Smooth muscle cell (in vitro differentiated cells): ENCODE results near the gene PSORS1C2. TPM values are rescaled to one million over a fixed set of nuclear protein-coding genes. Genes with fewer than 3 reads are reported as not detected.

Experiments
- DNase-seq: peaks from one replicate; lab custom pipeline; 2025; ENCODE audit not compliant: unreplicated experiment; lab: John Stamatoyannopoulos, UW
- H2AFZ ChIP-seq: fragments of 200-600 bp; sonication (generic); 2 replicates; pipeline ENCODE4 v1.6.0; 2016; ENCODE audit warnings: antibody characterized with exemption, low read depth, mild to moderate bottlenecking
- H3F3A ChIP-seq: fragments of 200-600 bp; sonication (generic); 2 replicates; pipeline ENCODE4 v1.6.0; 2017; ENCODE audit warnings: antibody characterized with exemption, low read depth
- H3K27ac ChIP-seq: fragments of 200-600 bp; sonication (generic); 2 replicates; pipeline ENCODE4 v1.5.1; 2016; ENCODE audit warnings: low read depth, mild to moderate bottlenecking
- H3K27me3 ChIP-seq: fragments of 200-600 bp; sonication (generic); 2 replicates; pipeline ENCODE4 v1.6.1; 2016; ENCODE audit warnings: low read depth, mild to moderate bottlenecking
- H3K36me3 ChIP-seq: fragments of 200-600 bp; sonication (generic); 2 replicates; pipeline ENCODE4 v1.5.1; 2016; ENCODE audit warnings: low read depth
- H3K4me1 ChIP-seq: fragments of 200-600 bp; sonication (generic); 2 replicates; pipeline ENCODE4 v1.5.1; 2016; ENCODE audit warnings: low read depth
- H3K4me2 ChIP-seq: fragments of 200-600 bp; sonication (generic); 2 replicates; pipeline ENCODE4 v1.6.0; 2016; ENCODE audit warnings: mild to moderate bottlenecking
- H3K4me3 ChIP-seq: fragments of 200-600 bp; sonication (generic); 2 replicates; pipeline ENCODE4 v1.5.1; 2016; ENCODE audit warnings: mild to moderate bottlenecking
- H3K79me2 ChIP-seq: fragments of 200-600 bp; sonication (generic); 2 replicates; pipeline ENCODE4 v1.6.0; 2016; ENCODE audit warnings: low read depth, mild to moderate bottlenecking
- H3K9ac ChIP-seq: fragments of 200-600 bp; sonication (generic); 2 replicates; pipeline ENCODE4 v1.6.0; 2016; ENCODE audit warnings: low read depth
- H3K9me3 ChIP-seq: fragments of 200-600 bp; sonication (generic); replicated peaks from 2 replicates; pipeline ENCODE4 v1.5.1; 2016; ENCODE audit warnings: low read depth
- H4K20me1 ChIP-seq: fragments of 200-600 bp; sonication (generic); 2 replicates; pipeline ENCODE4 v1.6.0; 2016; ENCODE audit warnings: low read depth
- CTCF ChIP-seq: fragments of 200-600 bp; sonication (generic); IDR thresholded peaks from 2 replicates; pipeline ENCODE4 v1.5.1; 2017; ENCODE audit warnings: borderline replicate concordance, mild to moderate bottlenecking, antibody characterized with exemption; ENCODE audit not compliant: insufficient read depth, poor library complexity, severe bottlenecking
- WGBS: methylation state at CpG from one replicate; pipeline ENCODE4 v1.1.7; 2016; ENCODE audit warnings: low lambda C conversion rate; 5-methylcytosine and 5-hydroxymethylcytosine counted together
- polyA plus RNA-seq: library from polyadenylated mRNA; unstranded; fragments of >200 nt; fragmentation: Nextera tagmentation; extraction: Ambion mirVana; gene quantifications from 2 replicates; pipeline ENCODE4 v1.2.1, GENCODE V29; 2016
- total RNA-seq: library from RNA; depleted of rRNA; stranded (reverse); fragments of >200 nt; gene quantifications from 2 replicates; pipeline ENCODE4 v1.2.3, GENCODE V29; 2014

The PSORS1C2 gene
- total and polyA plus RNA-seq, 2 experiments from 2014 or later = 0.49 to 1.1 TPM

- Histone ChIP-seq H3K4me1 (peaks cover 6% of the 10 kb centered on the region), H4K20me1 (no peaks in the 10 kb centered on the region), H3K27me3 (no peaks in the 10 kb centered on the region), H3K9me3 (no peaks in the 10 kb centered on the region), H3K9ac (no peak overlapping the region), H3K4me3 (no peak overlapping the region), H3K27ac (no peak overlapping the region), H2AFZ (no peak overlapping the region), H3K36me3 (no peaks in the 10 kb centered on the region), H3K79me2 (no peaks in the 10 kb centered on the region), H3F3A (no peaks in the 10 kb centered on the region), H3K4me2 (no peak overlapping the region)
- no peak for DNase-seq
- 78% methylated on average over 3 of the region's 3 CpGs for WGBS
- TF ChIP-seq CTCF = no peak
These were observed 37.1 kb upstream of the PSORS1C2 start for GRCh38 chr6:31175971-31176370.

GRCh38 chr6:31174378-31174777, 35.5 kb upstream of the PSORS1C2 start:
- H3K9ac ChIP-seq = no peak overlapping the region
- WGBS = 91% methylated on average over 5 of the region's 5 CpGs
- no peak for DNase-seq

GRCh38 chr6:31173406-31173805, 34.5 kb upstream of the PSORS1C2 start:
- Histone ChIP-seq H3K36me3 (no peaks in the 10 kb centered on the region), H3K4me1 (peaks cover 6% of the 10 kb centered on the region), H3K4me3 (no peak overlapping the region), H3K27me3 (peaks cover 24% of the 10 kb centered on the region), H3K4me2 (no peak overlapping the region), H3K9me3 (no peaks in the 10 kb centered on the region), H2AFZ (no peak overlapping the region), H3K79me2 (no peaks in the 10 kb centered on the region), H3F3A (no peaks in the 10 kb centered on the region), H3K27ac (no peak overlapping the region), H4K20me1 (no peaks in the 10 kb centered on the region), H3K9ac (no peak overlapping the region)
- WGBS = 42% methylated on average over 3 of the region's 3 CpGs
- TF ChIP-seq CTCF = no peak
- no peak for DNase-seq

More at GRCh38 chr6:31174378-31174777, 35.5 kb upstream of the PSORS1C2 start:
- Histone ChIP-seq H2AFZ (no peak overlapping the region), H3K4me1 (peaks cover 6% of the 10 kb centered on the region), H3K4me2 (no peak overlapping the region), H3K79me2 (no peaks in the 10 kb centered on the region), H3K36me3 (no peaks in the 10 kb centered on the region), H3K27me3 (peaks cover 15% of the 10 kb centered on the region), H3F3A (no peaks in the 10 kb centered on the region), H3K4me3 (no peak overlapping the region), H3K27ac (no peak overlapping the region), H3K9me3 (no peaks in the 10 kb centered on the region), H4K20me1 (no peaks in the 10 kb centered on the region)
- TF ChIP-seq CTCF = no peak

- H2AFZ ChIP-seq = no peak overlapping the region
- H3K9me3 ChIP-seq = no peaks in the 10 kb centered on the region
- peaks cover 6% of the 10 kb centered on the region for H3K4me1 ChIP-seq
- H3K36me3 ChIP-seq = no peaks in the 10 kb centered on the region
- no peak overlapping the region for H3K4me3 ChIP-seq
- H3K79me2 ChIP-seq = no peaks in the 10 kb centered on the region
- TF ChIP-seq CTCF = no peak
- no peak overlapping the region for H3K4me2 ChIP-seq
- H3F3A ChIP-seq = no peaks in the 10 kb centered on the region
- no peak for DNase-seq
- H3K27ac ChIP-seq = no peak overlapping the region
- H3K9ac ChIP-seq = no peak overlapping the region
- no peaks in the 10 kb centered on the region for H4K20me1 ChIP-seq
- 62% methylated on average over 5 of the region's 5 CpGs for WGBS
- H3K27me3 ChIP-seq = peaks cover 27% of the 10 kb centered on the region
These were observed 34.1 kb upstream of the PSORS1C2 start for GRCh38 chr6:31172973-31173384.
